Measurements from ENCODE around the gene POLR3GL.

The POLR3GL gene

DNA sequence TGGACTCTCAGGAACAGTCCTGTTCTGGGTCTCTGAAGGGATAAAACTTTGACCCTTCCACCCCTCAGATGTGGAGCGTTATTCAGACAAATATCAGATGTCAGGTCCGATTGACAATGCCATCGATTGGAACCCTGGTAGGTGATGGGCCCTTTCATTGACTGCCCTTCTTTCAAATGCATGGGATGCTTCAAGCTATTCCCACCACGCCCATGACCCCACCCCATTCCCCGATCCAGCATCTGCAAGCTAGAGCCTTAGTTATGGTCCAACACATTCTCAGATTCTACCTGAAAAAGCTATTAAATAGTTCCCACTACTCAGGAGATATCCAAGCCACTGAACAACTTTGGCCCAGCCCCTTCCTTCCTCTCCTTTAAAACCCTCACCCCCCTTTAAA is 12.5 kb downstream of the POLR3GL start:
- DNase-seq = no peak

DNA sequence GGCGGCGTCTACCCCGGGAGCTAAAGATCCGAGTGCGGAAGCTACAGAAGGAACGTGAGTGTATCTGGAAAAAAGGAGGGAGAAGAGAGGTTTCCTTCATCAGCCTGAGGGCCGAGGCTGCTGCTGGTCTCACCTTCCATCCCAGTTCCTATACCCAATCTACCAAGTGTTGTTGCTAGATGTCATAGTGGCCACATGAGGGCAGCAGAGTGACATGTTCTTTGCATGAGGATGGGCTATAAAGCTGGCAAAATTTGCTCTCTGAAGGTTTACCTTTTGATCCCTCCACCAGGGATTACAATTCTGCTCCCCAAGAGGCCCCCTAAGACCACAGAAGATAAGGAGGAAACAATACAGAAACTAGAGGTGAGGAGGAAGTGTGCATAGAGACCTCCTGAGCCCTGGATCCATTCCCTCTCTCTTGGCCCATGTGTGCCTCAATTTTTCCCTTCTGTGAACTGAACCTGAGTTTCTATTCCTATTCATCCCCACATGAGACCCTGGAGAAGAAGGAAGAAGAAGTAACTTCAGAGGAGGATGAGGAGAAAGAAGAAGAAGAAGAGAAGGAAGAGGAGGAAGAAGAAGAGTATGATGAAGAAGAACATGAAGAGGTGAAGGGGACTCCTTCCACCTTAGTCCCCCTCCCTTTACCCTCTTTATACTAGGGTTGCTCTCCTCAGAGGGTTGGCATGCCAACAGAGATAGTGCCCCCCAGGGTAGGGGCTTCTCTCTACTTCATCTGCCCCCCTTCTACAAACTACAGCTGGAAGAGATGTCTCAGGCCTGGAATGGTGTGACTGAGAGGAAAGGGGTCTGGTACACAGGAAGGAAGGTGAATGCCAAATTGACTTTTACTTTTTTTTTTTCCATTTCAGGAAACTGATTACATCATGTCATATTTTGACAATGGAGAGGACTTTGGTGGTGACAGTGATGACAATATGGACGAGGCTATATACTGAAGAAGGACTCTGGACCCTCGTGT is 13.3 kb downstream of the POLR3GL start:
- DNase-seq = peak; percentile 83

DNA sequence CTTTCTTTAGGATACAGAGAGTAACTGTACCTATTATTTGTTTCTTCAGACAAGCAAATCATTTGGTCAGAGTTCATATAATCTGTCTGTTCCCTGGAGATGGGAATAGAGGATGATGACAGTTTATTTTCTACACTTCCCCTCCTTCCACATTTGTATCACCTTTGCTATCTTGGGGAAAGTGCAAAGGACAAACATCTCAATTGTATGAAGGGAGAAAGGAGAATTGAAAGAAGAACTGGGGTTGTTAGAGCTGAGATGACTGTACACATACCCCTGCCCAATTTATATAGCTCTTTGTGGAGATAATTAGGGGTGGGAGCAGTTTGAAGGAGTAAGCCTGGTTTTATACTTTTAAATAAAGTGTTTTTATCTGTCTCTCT is 14.0 kb downstream of the POLR3GL start:
- no peak for DNase-seq

DNA sequence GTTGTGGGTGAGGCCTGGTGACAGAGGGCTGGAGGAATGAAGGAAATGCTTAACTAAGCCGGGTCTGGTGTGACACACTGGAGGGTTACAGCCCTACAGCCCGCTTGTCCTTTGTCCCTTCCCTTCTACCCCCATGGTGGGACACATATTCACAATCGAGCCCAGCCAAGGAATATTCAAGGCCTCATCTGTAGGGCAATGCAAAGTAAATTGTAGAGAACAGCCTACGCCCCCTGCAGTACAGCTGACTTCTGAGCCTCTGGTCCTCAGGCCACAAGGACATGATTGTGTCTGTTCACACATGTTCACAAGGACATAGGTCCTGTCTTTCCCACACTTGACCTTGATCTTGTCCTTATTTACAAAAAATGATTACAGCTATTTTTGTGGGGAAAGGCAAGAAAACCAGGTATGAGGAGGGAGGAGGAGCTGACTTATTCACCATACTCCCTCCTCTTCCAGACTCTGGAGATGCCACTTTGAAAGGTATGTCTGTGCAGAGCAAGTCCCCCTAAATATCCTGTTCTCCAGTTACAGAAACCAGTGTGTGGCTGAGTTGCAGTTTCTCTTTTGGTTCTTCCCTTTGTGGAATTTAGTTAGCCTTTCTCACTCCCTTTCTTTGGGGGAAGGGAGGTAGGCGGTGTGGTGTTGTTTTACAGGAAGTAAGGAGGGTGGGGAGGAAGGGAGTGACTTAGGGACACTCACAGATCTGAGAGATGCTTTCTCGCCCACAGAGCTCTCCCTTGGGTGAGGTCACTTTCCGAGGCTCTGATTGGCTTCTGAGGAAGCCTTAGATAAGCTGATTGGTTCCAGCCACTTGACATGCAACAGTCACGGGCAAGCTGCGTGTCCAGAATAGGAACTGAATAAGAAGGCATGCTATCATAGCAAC is 14.6 kb downstream of the POLR3GL start:
- DNase-seq = peak; percentile 100

DNA sequence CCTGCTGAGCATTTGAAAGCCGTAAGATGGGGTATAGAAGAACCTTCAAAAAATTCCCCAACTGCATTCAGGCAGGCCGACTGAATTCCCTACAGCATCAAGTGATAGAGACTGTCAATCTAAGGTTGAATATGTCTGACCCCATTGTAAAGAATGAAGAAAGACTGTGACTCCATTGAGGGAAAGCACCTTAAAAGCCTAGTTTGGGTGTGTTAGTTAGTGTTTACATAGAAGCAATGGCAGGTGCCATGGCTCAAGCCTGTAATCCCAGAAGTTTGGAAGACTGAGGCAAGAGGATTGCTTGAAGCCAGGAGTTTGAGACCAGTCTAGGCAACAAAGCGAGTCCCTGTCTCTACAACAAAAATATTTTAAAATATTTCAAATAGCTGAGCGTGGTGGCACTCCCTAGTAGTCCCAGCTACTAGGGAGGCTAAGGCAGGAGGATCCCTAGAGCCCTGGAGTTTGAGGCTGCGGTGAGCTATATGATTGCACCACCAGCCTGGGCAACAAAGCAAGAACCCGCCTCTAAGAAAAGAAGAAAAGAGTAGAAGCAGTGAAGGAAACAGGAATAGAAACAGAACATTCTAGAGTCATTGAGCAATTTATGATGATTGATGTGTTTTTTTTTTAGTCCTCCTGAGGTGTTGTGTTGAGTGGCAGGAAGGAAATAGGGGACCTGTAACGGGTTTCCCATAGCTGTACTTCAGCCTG is 15.4 kb downstream of the POLR3GL start:
- peak; percentile 49 for DNase-seq

DNA sequence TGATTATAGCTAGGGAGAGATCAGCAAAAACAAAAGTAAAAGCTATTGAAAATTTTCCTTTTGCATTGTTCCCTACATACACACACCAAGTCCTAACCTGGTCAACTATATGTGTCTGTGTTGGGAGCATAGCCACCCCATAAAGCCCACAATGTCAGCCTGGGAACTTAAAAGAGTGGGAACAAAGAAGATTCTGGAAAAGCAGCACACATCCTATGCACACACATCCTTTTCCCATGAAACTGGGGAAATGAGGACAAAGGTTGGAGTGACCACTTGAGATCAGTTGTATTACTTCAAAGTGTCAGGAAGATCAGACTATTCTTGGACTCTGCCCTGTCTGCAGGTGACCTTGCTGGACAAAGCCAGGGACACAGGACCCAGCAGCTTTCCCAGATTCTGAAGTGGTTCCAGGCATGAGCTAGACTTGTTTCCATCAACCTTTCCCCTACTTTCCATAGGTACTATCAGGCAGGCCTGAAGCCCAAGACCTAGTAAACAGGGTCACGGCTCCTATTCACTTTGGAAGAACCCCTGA is 16.0 kb downstream of the POLR3GL start:
- no peak for DNase-seq

DNA sequence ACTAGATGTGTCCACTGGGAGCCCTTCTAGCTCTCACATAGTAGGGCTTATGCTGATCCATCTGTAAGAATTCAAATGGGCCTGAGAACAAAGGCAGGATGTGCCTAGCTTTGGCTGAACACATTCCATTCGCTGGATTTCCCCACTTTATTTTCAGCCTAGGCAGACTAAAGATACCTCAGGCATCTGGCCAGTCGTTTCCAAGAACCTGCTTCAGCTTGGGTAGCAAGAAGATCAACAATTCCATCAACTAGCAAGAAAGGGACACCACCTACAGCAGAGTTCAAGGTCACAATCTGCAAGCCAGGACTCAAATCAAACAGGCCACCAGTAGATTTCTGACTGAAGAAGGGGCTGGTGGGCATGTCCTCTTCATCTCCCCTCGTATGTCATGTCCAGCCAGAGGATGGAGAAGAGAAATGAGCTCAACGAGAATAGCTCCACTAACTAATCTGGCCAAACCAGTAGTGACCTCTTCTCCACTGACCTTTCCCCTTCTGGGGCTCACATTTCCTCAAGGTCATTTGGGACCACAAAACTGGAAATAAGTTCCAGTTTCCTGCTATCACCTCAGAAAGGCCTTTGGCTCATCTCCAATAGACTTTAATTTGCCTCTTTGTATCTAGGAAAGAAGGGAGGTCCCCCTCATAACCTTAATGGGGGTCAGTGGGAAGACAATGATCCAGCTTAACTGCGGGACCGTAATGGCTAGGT is 17.7 kb downstream of the POLR3GL start:
- DNase-seq = no peak

DNA sequence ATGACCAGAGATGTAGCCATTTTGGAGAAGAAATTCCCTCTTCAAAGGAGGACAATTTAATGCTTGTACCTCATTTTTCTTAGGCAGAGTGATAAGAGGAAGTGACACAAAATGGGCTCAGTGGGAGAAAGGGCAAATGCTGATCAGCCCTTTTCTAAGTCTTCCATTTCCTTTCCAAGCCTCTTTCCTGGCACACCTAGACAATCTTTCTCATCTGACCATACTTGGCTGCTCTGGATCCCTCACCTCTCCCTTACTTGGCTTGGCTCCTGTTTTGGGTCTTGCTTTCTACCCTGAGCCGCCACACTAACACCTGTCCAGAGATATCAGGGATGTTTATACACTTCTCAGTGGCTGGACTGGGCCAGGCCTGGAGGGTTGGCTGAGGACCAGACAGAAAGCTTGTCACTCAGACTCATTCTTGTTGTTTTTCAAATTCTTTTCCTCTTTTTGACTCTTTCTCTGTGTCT is 18.8 kb downstream of the POLR3GL start:
- no peak for DNase-seq

DNA sequence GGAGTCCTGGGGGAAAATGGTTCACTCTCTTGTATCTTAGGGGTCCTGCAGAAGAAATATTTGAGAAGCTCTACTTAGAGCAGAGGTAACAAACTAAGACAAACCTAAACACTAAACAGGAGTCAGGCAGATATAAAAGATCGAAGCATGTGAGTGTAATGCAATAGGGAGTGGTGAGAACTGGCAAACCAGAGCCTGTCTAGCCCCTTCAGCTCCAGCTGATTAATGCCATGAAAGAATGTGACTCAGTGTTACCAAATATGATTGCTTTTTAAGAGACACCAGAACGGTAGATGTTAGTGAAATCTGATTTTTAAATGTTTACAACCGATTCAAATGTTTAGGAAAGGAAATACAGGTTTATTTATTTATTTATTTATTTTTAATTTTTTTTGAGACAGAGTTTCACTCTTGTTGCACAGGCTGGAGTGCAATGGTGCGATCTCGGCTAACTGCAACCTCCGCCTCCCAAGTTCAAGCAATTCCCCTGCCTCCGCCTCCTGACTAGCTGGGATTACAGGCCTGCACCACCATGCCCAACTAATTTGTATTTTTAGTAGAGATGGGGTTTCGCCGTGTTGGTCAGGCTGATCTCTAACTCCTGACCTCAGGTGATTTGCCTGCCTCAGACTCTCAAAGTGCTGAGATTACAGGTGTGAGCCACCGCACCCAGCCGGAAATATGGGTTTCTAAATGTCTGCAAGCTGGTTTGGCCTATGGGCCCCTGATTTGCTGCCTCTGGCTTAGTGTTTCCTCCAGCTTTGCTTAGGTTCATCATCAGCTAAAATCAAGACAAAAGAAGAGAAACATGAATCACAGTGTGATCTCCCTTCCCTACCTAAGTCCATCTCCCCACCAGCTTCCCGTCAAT is 19.7 kb downstream of the POLR3GL start:
- no peak for DNase-seq

DNA sequence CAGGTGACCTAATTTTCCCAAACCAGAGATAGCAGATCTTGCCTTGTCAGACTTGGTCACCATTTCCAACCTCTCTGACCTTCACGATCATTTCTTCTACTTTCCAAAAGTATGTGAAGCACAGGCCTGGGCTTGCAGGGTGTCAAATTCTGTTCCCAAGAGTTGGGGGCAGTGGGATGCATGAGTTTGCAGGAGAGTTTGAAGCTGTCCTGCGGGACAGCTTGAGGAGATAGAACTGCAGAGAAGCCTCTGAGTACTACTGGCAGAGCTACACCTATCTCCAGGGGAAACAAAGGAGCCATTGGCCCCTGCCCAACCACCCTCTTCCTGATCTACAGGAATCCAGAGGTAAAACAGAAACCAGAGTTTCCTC is 20.6 kb downstream of the POLR3GL start:
- no peak for DNase-seq

DNA sequence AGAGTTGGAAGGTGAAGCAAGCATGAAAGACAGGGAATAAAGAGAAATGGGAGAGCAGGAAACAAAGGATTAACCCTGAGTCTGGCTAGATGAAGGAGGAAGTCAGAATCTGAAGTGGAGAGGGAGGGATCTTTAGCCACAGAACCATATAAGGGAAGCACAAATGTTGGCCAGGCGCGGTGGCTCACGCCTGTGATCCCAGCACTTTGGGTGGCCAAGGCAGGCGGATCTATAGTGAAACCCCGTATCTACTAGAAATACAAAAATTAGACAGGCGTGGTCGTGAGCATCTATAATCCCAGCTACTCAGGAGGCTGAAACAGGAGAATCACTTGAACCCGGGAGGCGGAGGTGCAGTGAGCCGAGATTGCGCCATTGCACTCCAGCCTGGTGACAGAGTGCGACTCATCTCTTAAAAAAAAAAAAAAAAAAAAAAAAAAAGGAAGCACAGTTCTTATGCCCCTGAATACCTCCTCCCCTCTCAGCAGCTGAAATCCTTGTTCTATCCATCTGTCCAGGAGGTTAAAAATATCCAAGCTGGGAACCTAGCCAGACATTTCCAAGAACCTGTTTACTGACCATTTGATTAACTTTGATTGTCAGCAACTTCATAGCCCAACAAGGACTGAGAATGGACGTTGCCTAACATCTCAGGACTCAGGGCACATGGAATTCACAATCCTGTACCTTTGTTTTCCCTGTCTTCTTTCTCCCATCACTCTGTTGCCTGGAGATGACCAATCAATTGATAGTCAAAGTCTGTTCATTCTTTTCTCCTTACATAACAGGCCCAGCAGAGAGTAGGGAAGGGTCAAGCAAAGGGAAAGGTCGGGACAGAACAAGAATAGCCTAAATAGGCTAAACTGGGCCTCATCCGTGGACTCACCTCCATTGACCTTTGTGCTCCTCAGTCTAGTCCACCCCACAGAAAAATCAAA is 21.3 kb downstream of the POLR3GL start:
- peak; percentile 77 for DNase-seq

DNA sequence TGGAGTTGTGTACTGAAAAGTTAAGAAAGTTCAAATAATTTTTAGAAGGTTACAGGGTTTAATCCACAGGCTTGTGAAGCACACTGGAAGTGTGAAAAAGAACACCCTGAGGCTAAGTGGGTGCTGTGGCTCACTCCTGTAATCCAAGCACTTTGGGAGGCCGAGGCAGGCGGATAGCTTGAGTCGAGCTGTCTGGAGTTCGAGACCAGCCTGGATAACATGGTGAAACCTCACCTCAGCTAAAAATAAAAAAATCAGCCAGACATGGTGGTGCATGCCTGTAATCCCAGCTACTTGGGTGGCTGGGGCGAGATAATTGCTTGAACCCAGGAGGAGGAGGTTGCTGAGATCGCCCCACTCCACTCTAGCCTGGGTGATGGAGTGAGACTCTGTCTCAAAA is 22.1 kb downstream of the POLR3GL start:
- DNase-seq = no peak

DNA sequence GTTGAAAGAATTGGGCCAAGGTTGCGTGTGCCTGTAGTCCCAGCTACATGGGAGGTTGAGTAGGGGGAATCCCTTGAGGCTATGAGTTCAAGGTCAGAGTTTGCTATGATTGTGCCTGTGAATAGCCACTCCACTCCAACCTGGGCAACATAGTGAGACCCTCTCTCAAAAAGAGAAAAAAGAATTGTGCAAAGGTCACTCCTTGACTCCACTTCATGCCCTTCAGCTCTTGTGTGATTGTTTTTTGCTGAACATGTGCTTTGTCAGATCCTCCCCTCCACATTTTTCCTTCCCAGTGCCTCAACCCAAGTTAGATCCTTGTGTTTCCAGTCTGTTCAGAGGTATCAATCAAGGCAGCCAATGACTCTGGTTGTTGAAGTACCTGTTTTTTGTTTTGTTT is 23.4 kb downstream of the POLR3GL start:
- DNase-seq = no peak

DNA sequence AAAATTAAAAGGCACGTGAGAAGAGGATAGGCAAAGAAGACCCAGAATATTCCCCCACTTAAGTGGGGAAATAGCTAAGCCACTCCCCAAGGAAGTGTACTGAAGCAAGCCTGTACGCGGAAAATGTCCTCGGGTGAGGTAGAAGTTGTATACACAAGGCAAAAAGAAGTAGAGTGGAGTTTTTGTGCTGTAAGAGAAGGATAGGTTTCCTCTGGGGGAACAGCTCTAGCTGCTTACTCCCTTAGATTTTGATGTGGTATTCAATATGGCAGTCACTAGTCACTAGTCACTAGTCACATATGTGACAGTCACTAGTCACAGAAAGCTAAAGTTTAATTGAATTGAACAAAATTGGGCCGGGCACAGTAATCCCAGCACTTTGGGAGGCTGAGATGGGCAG is 24.3 kb downstream of the POLR3GL start:
- DNase-seq = no peak

DNA sequence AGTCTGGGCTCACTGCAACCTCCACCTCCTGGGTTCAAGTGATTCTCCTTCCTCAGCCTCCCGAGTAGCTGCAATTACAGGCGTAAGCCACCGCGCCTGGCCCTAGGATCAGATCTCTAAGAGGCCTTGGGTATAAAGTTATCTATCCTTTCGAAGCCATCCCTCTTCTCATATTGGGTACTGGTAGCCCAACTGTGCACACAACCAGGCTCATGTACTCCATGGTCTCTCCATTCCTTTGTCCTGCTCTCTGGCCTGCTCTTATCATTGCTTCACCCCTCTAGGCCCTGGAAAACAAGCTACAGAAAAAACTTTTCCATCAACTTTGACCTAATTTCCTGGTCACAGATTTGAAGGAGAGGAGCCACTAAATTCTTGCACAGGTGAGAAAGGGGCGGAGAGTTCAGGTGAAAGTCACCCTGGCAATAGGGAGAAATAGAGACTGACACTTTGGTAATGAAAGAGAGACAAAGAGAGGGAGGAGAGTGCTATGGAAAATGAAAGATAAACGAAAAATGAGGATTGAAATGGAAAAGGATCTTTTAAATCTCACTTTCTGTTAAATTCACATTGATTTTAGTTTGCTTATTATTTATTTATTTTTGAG is 25.9 kb downstream of the POLR3GL start:
- no peak for DNase-seq

DNA sequence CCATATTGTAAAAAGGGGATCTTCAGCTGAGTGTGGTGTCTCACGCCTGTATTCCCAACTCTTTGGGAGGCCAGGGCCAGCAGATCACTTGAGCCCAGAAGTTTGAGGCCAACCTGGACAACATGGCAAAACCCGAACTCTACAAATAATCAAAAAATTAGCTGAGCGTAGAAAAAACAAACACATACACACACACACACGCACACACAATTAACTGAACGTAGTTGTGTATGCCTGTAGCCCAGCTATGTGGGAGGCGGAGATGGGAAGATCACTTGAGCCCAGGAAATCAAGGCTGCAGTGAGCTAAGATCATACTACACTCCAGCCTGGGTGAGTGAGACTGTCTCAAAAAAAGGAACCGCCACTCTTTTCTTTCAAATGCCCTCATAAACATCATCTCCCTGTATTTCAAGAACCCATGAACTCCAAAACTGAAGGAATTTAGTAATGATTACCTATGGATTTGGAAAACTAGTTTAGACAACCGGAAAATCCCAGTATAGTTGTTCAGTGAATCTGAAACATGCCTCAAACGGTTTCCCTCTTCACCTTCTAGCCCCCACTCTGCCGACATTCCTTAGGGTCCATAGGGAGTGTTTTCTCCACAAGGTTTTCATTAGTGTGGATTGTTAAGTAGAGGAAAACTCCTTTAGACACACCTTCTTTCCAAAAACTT is 27.4 kb downstream of the POLR3GL start:
- no peak for DNase-seq

DNA sequence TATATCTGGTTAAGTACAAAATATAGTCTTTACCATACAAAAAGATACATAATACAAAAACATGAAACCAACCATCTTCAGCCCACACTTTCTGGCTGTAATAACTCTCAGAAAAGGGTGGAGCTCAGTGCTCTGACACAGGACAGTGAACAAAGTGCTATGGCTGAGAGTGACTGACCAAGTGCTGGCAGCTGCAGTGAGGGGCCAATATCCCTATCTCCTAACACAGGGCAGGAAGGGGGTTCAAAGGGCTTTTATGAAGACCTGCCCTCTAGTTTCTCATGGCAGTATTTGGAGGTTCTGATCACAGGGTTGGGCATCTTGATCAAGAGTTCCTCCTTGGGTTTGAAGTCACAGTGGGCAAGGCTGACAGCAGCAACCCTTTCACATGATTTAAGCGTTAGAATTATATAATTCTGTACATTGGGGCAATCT is 28.0 kb downstream of the POLR3GL start:
- DNase-seq = no peak

DNA sequence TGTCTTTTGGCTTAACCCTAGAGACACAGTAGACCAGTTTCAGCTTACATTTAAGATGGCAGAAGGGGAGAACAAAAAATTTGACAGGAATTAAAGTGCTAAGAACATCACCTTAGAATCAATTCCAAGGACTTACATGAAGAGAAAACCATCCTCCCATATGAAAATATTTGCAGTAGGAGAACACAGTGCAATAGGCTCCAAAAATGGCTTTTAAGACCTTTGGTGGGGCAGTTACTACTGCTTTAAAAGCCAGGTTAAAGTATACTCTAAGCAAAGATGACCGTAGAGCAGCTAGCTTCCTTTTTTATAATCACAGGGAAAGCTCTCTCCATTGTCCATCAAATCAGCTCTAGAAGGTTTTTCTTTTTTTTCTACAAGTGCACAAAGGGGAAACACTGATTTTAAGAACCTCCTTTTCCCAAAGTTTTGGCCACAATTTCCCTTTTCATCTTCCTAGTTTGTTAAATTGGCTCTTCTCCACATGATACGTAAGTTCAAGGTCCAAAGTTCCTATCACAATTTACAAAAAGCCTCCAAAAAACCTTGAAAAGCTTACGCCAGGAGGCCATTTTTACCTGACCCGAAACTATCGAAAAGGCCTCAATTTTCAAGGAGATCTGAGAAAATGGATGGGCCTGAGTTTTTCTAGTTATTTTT is 28.6 kb downstream of the POLR3GL start:
- DNase-seq = no peak

All from fibroblast of skin of right biceps (primary cell).